BLaER1 (cell line): Measurements from ENCODE around the gene TCP11L2.
A peak's percentile ranks its signal among the peaks of the same experiment; 100 is the strongest.
"Not testable (repeated sequence)": the region's sequence is repeated elsewhere in the genome, so short reads cannot be mapped to it uniquely, and the experiment has no call there.

Source experiments
- H3K27ac ChIP-seq: shearing (Covaris generic); formaldehyde crosslinking; 2 replicates; pipeline ENCODE4 v1.8.1; 2022
- H3K27me3 ChIP-seq: shearing (Covaris generic); formaldehyde crosslinking; 2 replicates; pipeline ENCODE4 v1.8.1; 2022
- H3K36me3 ChIP-seq: shearing (Covaris generic); formaldehyde crosslinking; 2 replicates; pipeline ENCODE4 v1.8.1; 2022
- H3K4me1 ChIP-seq: shearing (Covaris generic); formaldehyde crosslinking; 2 replicates; pipeline ENCODE4 v1.8.1; 2022
- H3K4me2 ChIP-seq: shearing (Covaris generic); formaldehyde crosslinking; 2 replicates; pipeline ENCODE4 v1.8.1; 2022
- H3K4me3 ChIP-seq: shearing (Covaris generic); formaldehyde crosslinking; 2 replicates; pipeline ENCODE4 v1.8.1; 2022
- H3K9ac ChIP-seq: shearing (Covaris generic); formaldehyde crosslinking; 2 replicates; pipeline ENCODE4 v1.8.1; 2022
- H3K9me3 ChIP-seq: shearing (Covaris generic); formaldehyde crosslinking; 2 replicates; pipeline ENCODE4 v1.8.1; 2022
- H4K20me1 ChIP-seq: shearing (Covaris generic); formaldehyde crosslinking; 2 replicates; pipeline ENCODE4 v1.8.1; 2022
- Cebpa-rat ChIP-seq: shearing (Covaris generic); IDR thresholded peaks from 2 replicates; pipeline ENCODE4 v1.8.1; 2022

The TCP11L2 gene

DNA sequence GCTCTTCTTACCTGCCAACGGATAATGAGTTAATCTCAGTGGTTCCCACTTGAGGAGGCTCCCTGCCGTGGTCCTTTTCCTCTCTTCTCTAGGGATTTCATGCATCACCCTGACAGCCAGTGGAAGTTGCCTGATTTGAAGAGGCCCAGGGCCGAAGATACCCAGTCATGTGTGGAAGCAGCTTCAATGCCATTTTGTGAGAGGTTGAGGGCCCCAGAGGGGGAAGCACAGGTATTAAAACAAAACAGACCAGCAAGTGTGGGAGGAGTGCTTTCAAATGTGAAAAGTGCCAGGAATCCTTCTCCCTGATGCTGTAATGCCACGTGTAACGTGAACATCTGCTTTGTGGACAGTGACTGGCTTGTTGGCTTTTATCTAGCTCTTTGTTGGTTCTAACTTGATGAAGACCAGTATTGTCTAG lies 1.5 kb downstream of the TCP11L2 start:
- Histone ChIP-seq H3K27me3 (no peaks in the 10 kb centered on the region), H3K9ac (peak overlapping the region; percentile 96; the same call in 1 of the 2 replicates), H3K27ac (no peak overlapping the region), H3K36me3 (no peaks in the 10 kb centered on the region), H3K4me1 (peaks cover 71% of the 10 kb centered on the region), H3K4me3 (peak overlapping the region; percentile 94), H4K20me1 (no peaks in the 10 kb centered on the region), H3K9me3 (no peaks in the 10 kb centered on the region), H3K4me2 (peak overlapping the region; percentile 94)
- TF ChIP-seq Cebpa-rat, result no peak

- Histone ChIP-seq H3K9ac (no peak overlapping the region), H3K27me3 (no peaks in the 10 kb centered on the region), H3K4me2 (peak overlapping the region; percentile 94), H3K27ac (no peak overlapping the region), H3K9me3 (no peaks in the 10 kb centered on the region), H3K4me3 (no peak overlapping the region), H3K36me3 (no peaks in the 10 kb centered on the region), H4K20me1 (no peaks in the 10 kb centered on the region), H3K4me1 (peaks cover 79% of the 10 kb centered on the region)
- TF ChIP-seq Cebpa-rat, result no peak
Measured at GRCh38 chr12:106304797-106305196, 2.3 kb downstream of the TCP11L2 start.

DNA sequence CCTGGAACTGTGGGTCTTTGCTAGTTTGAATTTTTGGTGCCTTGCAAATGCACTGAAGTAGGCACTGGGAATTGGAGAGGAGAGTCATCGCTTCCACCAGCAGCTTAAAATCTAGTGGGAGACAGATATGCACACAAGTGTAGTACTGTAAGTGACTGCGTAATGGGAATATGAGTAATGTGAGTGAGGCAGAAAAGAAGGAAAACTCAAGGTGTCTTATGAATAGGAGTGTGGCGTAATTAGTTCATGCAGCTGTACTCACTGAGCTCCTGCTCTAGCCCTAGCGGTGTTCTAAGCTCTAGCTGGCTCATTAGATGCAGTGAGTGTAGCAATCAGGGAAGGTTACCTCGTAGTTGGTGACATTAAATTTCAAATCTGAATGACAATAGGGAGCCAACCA lies 2.8 kb downstream of the TCP11L2 start:
- no peaks in the 10 kb centered on the region for H3K27me3 ChIP-seq
- no peaks in the 10 kb centered on the region for H3K36me3 ChIP-seq
- no peak overlapping the region for H3K9ac ChIP-seq
- TF ChIP-seq Cebpa-rat, result no peak
- no peak overlapping the region for H3K27ac ChIP-seq
- no peaks in the 10 kb centered on the region for H4K20me1 ChIP-seq
- H3K4me3 ChIP-seq, result no peak overlapping the region
- H3K9me3 ChIP-seq, result no peaks in the 10 kb centered on the region
- no peak overlapping the region for H3K4me2 ChIP-seq
- peaks cover 84% of the 10 kb centered on the region for H3K4me1 ChIP-seq

DNA sequence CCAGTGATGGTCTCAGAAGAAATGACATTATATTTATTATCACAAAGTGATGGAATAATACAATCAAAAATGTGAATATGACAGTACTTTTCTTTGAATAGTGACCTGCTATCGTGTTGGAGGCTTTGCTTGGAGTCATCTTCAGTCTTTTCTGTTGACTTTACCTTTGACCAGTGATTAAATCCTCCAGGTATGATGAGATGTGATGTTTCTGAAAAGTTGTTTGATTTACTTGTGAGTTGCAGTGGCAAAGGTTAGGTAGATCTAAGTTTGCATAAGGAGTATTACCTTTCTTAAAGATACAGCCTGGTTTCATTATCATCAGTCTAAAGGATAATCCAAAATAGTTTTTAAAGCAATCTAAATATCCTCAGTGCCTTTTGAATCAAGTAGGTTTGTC lies 4.6 kb downstream of the TCP11L2 start:
- no peaks in the 10 kb centered on the region for H3K36me3 ChIP-seq
- H3K4me2 ChIP-seq, result peak overlapping the region; percentile 3; the same call in 1 of the 2 replicates
- no peak overlapping the region for H3K9ac ChIP-seq
- peaks cover 88% of the 10 kb centered on the region for H3K4me1 ChIP-seq
- H4K20me1 ChIP-seq, result no peaks in the 10 kb centered on the region
- no peak overlapping the region for H3K27ac ChIP-seq
- H3K9me3 ChIP-seq, result no peaks in the 10 kb centered on the region
- TF ChIP-seq Cebpa-rat, result no peak
- no peaks in the 10 kb centered on the region for H3K27me3 ChIP-seq
- no peak overlapping the region for H3K4me3 ChIP-seq

DNA sequence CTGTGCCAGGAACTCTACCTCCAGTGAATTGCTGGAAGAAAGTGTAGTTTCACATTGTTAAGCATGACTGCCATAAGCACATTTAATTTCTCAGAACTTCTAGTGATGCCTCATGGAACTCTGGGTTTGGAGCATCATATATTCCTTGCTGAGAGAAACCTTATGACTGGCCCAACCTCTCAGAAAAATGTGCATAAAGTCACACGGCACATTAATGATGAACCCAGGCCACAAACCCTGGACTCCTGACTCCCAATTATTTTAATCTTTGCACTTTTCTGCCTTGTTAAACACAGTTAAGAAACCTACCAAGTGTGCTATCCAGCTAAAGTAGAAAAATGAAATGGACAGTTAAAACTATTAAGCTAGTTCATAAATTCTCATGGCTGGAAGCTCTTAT lies 5.6 kb downstream of the TCP11L2 start:
- TF ChIP-seq Cebpa-rat, result no peak
- Histone ChIP-seq H3K9me3 (no peaks in the 10 kb centered on the region), H3K27me3 (no peaks in the 10 kb centered on the region), H4K20me1 (no peaks in the 10 kb centered on the region), H3K4me3 (no peak overlapping the region), H3K4me1 (peaks cover 97% of the 10 kb centered on the region), H3K9ac (no peak overlapping the region), H3K27ac (no peak overlapping the region), H3K36me3 (no peaks in the 10 kb centered on the region), H3K4me2 (peak overlapping the region; percentile 88; the same call in 1 of the 2 replicates)

DNA sequence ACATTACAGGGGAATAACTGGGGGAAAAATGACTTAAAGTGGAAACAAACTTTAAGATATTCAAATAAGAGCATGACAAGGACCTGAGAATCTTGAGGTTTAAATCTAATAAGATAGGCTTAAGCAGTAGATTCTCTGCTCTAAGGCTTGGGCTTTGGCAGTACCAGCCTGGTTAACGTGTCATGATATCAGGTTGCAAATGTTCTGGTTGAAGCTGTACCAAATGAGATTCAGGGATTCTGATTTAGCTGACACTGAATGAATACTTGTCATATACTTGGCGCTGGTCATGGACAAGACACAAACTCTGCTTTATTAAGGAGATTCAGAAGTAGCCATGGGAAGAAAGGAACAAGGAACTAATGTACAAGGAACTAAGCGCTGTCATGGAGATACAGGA lies 6.1 kb downstream of the TCP11L2 start:
- H4K20me1 ChIP-seq, result no peaks in the 10 kb centered on the region
- H3K27me3 ChIP-seq, result no peaks in the 10 kb centered on the region
- TF ChIP-seq Cebpa-rat, result no peak
- no peaks in the 10 kb centered on the region for H3K9me3 ChIP-seq
- peaks cover 95% of the 10 kb centered on the region for H3K4me1 ChIP-seq
- H3K27ac ChIP-seq, result no peak overlapping the region
- H3K9ac ChIP-seq, result no peak overlapping the region
- H3K4me3 ChIP-seq, result no peak overlapping the region
- H3K4me2 ChIP-seq, result peak overlapping the region; percentile 88
- H3K36me3 ChIP-seq, result no peaks in the 10 kb centered on the region

DNA sequence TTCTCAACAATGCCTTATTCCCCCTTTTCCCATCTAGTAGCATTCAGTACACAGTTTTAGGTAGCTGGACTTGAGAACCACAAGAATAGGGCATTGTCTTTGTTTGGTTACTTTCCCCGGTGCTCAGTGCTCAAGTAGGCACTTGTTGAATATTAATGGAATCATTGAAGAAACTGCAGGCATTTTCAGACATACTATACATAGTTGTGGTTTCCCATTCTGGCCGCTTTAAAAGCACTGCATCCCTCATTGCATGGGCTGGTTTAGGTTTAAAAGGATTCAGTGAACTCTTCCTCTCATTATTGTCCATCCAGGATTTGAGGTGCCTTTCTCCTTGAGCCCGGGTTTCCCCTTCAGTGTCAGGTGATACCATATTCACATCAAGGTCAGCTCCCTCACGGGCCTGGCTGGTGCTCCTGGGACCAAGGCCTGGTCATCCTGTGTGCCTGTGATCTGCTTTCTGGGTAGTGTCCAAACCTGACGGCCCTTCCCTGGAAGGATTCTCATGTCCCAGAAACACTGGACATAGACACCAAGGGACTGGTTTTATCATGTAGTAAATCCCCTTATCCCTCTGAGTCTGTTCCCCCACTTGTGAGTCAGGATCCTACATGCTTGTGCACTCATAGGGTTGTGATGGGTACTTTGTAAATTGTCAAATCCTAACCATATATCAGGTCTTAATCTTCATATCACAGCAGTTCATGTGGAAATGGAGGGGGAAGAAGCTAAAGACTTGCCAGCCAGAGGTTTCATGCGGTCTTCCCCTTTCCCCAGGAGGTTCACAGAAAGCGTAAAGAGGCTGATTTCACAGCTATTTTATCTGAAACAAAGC lies 7.4 kb downstream of the TCP11L2 start:
- peak overlapping the region; percentile 53 for H3K4me3 ChIP-seq
- peaks cover 82% of the 10 kb centered on the region for H3K4me1 ChIP-seq
- H3K27me3 ChIP-seq, result no peaks in the 10 kb centered on the region
- H3K9me3 ChIP-seq, result no peaks in the 10 kb centered on the region
- peak overlapping the region; percentile 62 for H3K9ac ChIP-seq
- no peaks in the 10 kb centered on the region for H4K20me1 ChIP-seq
- H3K36me3 ChIP-seq, result peaks cover 5% of the 10 kb centered on the region
- peak overlapping the region; percentile 88 for H3K4me2 ChIP-seq
- TF ChIP-seq Cebpa-rat, result no peak
- H3K27ac ChIP-seq, result peak overlapping the region; percentile 75

GRCh38 chr12:106310687-106311086 lies 8.2 kb downstream of the TCP11L2 start:
- H3K36me3 ChIP-seq, result peaks cover 13% of the 10 kb centered on the region
- no peak for TF ChIP-seq Cebpa-rat
- peak overlapping the region; percentile 53; the same call in 1 of the 2 replicates for H3K4me3 ChIP-seq
- H3K9me3 ChIP-seq, result no peaks in the 10 kb centered on the region
- H4K20me1 ChIP-seq, result no peaks in the 10 kb centered on the region
- peaks cover 76% of the 10 kb centered on the region for H3K4me1 ChIP-seq
- H3K4me2 ChIP-seq, result peak overlapping the region; percentile 88
- no peaks in the 10 kb centered on the region for H3K27me3 ChIP-seq
- peak overlapping the region; percentile 75 for H3K27ac ChIP-seq
- peak overlapping the region; percentile 62 for H3K9ac ChIP-seq

DNA sequence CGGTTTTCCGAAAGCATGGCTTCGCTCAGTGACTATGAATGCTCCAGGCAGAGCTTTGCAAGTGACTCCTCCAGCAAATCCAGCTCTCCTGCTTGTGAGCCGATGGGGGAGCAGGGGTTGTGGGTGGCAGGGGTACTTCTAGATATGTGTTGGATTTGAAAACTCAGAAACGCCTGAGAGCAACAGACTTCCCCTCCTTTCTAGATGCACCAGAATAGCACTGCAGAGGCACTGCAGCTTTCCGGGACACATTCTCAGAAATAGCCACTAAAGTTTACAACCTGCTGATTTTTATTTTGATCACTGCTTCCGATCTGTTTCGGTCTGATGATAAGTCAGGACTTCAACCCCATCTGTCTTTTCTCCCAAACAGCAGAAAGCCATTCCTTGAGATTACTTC lies 8.6 kb downstream of the TCP11L2 start:
- H3K9ac ChIP-seq, result peak overlapping the region; percentile 62
- peaks cover 17% of the 10 kb centered on the region for H3K36me3 ChIP-seq
- H4K20me1 ChIP-seq, result no peaks in the 10 kb centered on the region
- no peaks in the 10 kb centered on the region for H3K9me3 ChIP-seq
- no peaks in the 10 kb centered on the region for H3K27me3 ChIP-seq
- H3K4me2 ChIP-seq, result peak overlapping the region; percentile 88
- peak overlapping the region; percentile 53; the same call in 1 of the 2 replicates for H3K4me3 ChIP-seq
- H3K4me1 ChIP-seq, result peaks cover 78% of the 10 kb centered on the region
- no peak for TF ChIP-seq Cebpa-rat
- peak overlapping the region; percentile 75 for H3K27ac ChIP-seq

DNA sequence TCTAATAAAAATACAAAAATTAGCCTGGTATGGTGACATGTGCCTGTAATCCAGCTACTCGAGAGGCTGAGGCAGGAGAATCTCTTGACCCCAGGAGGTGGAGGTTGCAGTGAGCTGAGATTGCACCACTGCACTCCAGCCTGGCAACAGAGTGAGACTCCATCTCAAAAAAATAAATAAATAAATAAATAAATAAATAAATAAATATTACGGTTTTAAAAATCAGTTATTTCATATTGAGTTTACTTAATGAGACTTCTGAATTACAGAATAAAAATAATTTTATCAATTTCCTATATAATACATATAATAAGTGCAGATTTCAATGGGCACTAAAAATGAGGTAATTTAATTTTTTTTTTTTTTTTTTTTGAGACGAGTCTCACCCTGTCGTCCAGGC lies 10.9 kb downstream of the TCP11L2 start:
- not testable (repeated sequence) for H3K4me2 ChIP-seq, H3K27ac ChIP-seq, H3K27me3 ChIP-seq, H4K20me1 ChIP-seq, H3K9me3 ChIP-seq, H3K4me3 ChIP-seq, H3K9ac ChIP-seq
- peaks cover 35% of the 10 kb centered on the region for H3K36me3 ChIP-seq
- peaks cover 62% of the 10 kb centered on the region for H3K4me1 ChIP-seq
